Motor neuron (in vitro differentiated cells): ENCODE measurements around the gene POTEI. TPM values are rescaled to one million over a fixed set of nuclear protein-coding genes. Genes with fewer than 3 reads are reported as not detected.
A peak's percentile ranks its signal among the peaks of the same experiment; 100 is the strongest.
"Not testable (repeated sequence)": the region's sequence is repeated elsewhere in the genome, so short reads cannot be mapped to it uniquely, and the experiment has no call there.

ENCODE experiments used
- ATAC-seq, 8 experiments: fragments of 200-7000 bp; cut with Tn5 transposase; replicated peaks in 6 of 8; 2 replicates each; pipeline ENCODE4 v1.8.0; 2021; ENCODE audit warnings: mild to moderate bottlenecking in 8 of 8, moderate library complexity in 8 of 8
- H3K27ac ChIP-seq, 2 donors: fragments of 250-450 bp; sonication (Bioruptor Pico); 2 replicates each; pipeline ENCODE4 v1.9.0; 2021; ENCODE audit warnings: antibody characterized with exemption in 2 of 2, mild to moderate bottlenecking in 2 of 2, moderate library complexity in 1 of 2
- H3K4me1 ChIP-seq, 2 donors: fragments of 250-450 bp; sonication (Bioruptor Pico); replicated peaks in 1 of 2; 2 replicates each; pipeline ENCODE4 v1.6.1; 2021; ENCODE audit warnings: antibody characterized with exemption in 2 of 2, mild to moderate bottlenecking in 2 of 2, moderate library complexity in 1 of 2
- H3K4me3 ChIP-seq, 5 donors: fragments of 250-450 bp; sonication (Bioruptor Pico); 2 replicates each; pipeline ENCODE4 v1.9.0; 2021; ENCODE audit warnings: antibody characterized with exemption in 5 of 5, mild to moderate bottlenecking in 5 of 5, moderate library complexity in 4 of 5
- WGBS, 10 experiments: fragments of 450-650 bp; shearing (Covaris generic); methylation state at CpG; one replicate each; pipeline ENCODE4 v1.0.0; 2022; 5-methylcytosine and 5-hydroxymethylcytosine counted together
- in situ Hi-C, 9 experiments: fragments of 400-800 bp; cut with MboI; loops; one replicate each; pipeline ENCODE4 v1.15.0; 2021; ENCODE audit warnings: low sequenced_read_pairs in 9 of 9, low pct_unique_long_range_greater_than_20kb in 2 of 9; ENCODE audit not compliant: unreplicated experiment in 9 of 9
- total RNA-seq, 8 experiments: library from RNA; unstranded; fragments of 300-600 nt; gene quantifications; 2 replicates each; pipeline versions ENCODE4 v1.2.3 to v1.2.4, GENCODE V29; 2022

Gene POTEI
- total RNA-seq, 8 experiments from 2014 or later: 0.08 to 2.7 (median 0.11) TPM

DNA sequence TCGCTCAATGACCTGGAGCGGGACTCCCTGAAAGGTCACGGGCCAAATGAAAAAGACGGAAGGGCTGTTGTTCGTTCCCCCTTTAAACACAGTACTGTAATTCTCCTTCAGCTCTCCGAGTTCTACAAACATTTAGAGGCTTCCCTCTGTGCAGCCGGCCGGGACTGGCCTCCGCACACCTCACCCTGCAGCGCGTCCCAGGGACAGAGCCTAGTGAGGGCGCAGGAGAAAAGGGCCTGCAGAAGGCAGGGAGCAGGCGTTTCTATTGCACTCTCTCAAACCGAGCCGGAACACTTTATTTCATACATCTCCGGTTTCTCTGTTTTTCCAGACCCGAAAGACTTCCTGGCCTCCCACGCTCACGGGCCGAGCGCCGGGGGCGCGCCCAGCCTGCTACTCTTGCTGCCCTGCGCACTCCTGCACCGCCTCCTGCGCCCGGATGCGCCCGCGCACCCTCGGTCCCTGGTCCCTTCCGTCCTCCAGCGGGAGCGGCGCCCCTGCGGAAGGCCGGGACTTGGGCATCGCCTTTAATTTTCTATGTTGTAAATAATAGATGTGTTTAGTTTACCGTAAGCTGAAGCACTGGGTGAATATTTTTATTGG is 18.3 kb upstream of the POTEI start:
- no CpG with 5 or more reads among the region's 40 CpGs for WGBS, 10 experiments
- H3K4me1 ChIP-seq, H3K4me3 ChIP-seq, H3K27ac ChIP-seq, in situ Hi-C loops: not testable (repeated sequence)
- ATAC-seq: peak in 7 of 8 experiments; percentile 11 to 66 (median 52)

DNA sequence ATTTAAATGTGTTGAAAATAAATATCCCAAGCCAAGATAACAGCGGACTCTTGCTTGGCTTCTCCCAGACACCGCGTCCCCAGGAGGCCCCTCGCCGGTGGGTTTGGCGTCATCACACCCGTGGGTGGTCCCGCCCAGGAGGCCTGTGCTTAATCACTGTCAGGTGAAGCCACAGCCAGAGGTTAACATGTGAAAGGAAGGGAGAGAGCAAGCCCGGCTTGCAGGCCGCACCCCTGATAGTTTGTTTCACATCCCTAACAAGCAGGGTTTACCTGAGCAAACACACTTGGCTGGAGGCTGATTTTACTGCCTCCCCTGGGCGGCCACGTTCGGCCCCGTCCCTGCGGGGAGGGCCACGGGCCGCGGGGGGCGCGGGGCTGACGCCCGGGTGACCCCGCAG is 13.3 kb upstream of the POTEI start:
- H3K4me3 ChIP-seq, in situ Hi-C loops, H3K27ac ChIP-seq, H3K4me1 ChIP-seq: not testable (repeated sequence)
- WGBS, 10 experiments: no CpG with 5 or more reads among the region's 23 CpGs
- ATAC-seq: peak in 6 of 8 experiments; percentile 28 to 88 (median 84)

DNA sequence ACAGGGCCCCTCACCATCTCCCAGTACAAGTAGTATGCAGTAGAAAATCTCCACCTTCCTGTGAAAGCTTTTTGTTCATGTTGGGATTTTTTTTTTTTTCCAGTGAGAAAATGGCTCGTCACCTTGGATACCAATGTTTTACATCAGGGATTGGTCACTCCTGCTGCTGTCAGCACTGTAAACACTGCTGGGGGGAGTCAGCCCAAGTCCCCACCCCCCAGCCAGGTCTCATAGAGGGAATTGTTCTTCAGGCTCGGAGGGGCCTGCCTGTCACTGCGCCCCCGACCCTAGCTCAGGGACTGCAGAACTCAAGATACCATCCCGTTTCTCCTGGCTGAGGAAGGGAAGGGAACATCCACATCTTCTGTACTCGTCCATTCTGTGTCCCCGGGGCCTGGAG is 11.9 kb upstream of the POTEI start, which contains the start of gene CFC1B:
CFC1B (plus strand) TSS at position 231 of the 400 bp plus-strand sequence. CDS start 263 bp downstream, outside the sequence.
- H3K27ac ChIP-seq, H3K4me3 ChIP-seq, in situ Hi-C loops, H3K4me1 ChIP-seq: not testable (repeated sequence)
- peak in 5 of 8 experiments; percentile 65 to 78 (median 72) for ATAC-seq
- WGBS, 10 experiments: no CpG with 5 or more reads among the region's 7 CpGs

DNA sequence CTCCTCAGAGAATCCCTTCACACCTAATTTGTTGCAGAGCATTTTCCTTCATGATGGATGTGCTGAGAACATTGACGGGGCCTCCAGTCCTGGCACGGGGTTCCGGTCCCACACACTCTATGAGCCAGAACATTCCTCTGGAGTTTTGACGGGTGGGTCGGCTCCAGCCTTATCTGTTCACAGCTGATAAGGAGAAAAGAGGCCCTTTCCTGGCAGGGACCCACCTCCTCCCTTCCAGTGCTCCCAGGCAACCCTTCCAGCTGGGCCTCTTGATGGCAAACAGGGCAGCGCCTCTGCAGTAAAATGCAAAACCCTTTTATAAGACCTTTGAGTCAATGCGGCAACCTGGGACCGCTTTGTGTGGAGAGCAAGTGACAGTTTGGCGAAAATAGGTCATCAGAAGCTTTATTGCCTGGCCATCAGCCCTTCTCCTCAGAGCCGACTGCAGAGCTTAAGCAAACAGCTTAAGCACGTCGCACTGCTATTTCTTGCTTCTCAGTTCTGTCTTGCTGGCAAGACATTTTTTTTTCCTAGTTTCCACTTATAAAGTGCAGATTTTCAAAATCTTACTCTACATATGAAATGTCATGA is 9.5 kb upstream of the POTEI start:
- H3K27ac ChIP-seq, in situ Hi-C loops, H3K4me1 ChIP-seq, H3K4me3 ChIP-seq: not testable (repeated sequence)
- WGBS, 10 experiments: no CpG with 5 or more reads among the region's 12 CpGs
- ATAC-seq: peak in 4 of 8 experiments; percentile 7 to 52 (median 35)

DNA sequence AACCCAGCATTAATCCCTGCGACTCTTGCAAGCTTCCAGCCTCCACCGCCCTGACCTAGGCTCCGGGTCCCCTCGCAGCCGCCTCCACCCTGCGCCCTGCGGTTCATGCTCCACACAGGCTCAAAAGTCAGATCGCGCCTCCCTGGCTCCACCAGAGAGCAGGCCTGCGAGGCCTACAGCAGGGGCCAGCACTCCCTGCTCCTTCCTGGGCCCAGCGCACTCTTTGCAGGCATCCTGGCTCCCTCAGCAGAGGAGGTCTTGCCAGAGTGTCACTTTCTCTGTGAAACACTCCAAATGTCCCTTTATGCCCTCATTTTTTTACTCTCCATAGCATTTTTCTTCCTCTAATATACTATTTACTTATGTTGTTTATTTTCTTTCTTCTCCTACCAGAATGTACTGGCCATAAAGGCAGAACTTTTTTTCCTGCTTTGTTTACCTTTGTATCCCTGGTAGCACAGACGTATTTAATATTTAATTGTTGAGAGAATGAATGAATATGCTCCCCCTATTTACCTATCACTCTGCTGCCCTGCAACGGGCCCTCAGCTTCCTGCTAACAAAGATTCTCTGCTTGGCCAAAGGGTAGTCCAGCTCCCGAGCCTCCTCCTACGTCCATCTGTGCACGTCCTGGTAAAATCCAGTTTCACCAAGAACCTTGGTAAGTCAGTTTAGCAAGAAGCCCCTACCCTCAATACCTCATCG is 2.8 kb upstream of the POTEI start:
- H3K4me1 ChIP-seq, H3K27ac ChIP-seq, in situ Hi-C loops, H3K4me3 ChIP-seq: not testable (repeated sequence)
- no CpG with 5 or more reads among the region's 17 CpGs for WGBS, 10 experiments
- ATAC-seq: peak; percentile 27 to 94 (median 50)

DNA sequence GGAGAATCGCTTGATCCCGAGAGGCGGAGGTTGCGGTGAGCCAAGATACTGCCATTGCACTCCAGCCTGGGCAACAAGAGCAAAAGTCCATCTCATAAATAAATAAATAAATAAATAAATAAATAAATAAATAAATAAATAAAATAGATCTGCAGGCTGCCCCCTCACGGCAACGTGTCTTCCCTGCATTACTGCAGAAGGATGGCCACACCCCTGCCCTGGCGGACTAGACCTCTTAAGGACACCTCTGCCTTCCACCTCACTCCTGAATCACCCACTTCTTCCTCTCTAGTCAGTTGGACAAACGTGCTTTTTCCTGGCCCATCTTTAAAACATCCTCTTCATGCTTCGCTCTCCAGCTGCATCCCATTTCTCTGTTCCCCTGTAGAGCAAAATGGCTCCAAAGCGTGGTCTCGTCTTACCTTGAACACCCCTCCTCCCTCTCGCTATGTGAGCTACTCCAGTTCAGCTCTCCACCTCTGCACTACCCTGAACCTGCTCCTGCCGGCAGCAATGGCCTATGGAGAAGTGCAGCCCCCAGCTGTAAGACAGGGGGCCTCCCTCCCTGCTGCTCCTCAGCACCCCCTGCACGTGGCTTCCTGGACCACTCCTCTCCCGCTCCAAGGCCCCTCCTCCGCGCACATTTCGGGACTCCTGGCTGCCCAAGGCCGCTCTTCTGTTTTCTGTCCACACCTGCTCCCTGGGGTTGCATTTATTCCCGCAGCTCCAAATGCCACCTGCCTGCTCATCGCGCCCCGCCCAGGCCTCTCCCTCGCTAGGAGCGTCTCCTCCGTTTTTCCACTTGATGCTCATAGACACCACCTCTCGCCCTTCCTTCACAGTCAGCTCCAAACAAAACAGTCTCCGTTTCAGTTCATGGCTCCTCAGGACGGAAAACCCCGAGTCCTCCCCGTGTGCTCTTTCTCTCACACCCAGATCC is 1.9 kb upstream of the POTEI start:
- ATAC-seq: peak in 3 of 8 experiments; percentile 9 to 67 (median 23)

DNA sequence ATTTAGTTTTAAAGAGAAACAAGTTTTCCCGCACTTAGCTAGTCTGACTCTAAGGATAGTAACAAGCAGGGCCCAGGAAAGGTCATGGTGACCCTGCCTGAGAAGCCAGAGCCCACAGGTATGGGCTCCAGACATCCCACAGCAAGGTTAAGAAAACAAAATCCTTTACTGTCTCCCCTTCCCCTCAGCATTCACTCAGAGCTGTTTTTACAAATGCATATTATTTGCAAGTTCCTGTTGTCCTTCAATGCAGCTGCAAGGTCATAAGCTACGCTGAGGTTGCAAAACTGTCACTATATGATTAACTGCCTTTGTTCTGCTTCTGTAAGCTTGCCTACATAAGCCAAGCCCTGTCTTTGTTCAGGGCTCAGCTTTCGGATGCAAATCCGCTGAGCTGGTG is 18.1 kb downstream of the POTEI start:
- in situ Hi-C loops, H3K27ac ChIP-seq, H3K4me1 ChIP-seq, H3K4me3 ChIP-seq: not testable (repeated sequence)
- ATAC-seq: peak in 3 of 8 experiments; percentile 48 to 56 (median 56)
- no CpG with 5 or more reads among the region's 4 CpGs for WGBS, 10 experiments

More for the DNA sequence above, 1.9 kb upstream of the POTEI start:
- WGBS, 10 experiments: no CpG with 5 or more reads among the region's 31 CpGs
- H3K27ac ChIP-seq, H3K4me1 ChIP-seq, in situ Hi-C loops, H3K4me3 ChIP-seq: not testable (repeated sequence)

DNA sequence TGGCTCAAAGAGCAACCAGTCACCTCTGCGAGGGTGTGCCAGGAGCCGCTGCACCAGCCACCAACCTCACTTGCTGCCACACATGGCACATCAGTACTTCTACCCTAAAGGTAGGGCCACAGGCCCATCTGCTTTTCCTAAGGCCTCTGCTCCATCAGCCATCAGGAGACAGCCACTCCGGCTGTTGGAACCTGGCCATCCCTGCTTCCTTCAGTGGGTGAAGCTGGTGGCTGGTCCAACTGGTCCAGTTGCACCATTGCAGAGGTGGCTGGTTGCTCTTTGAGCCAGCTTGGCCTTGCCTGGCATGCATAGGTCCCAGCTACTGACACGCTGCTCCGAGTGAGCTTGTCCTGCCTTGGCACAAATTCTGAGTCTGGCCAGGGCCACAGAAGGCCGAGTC is 53.7 kb downstream of the POTEI start:
- H3K4me1 ChIP-seq, H3K4me3 ChIP-seq, H3K27ac ChIP-seq, in situ Hi-C loops, ATAC-seq: not testable (repeated sequence)
- no CpG with 5 or more reads among the region's 6 CpGs for WGBS, 10 experiments

DNA sequence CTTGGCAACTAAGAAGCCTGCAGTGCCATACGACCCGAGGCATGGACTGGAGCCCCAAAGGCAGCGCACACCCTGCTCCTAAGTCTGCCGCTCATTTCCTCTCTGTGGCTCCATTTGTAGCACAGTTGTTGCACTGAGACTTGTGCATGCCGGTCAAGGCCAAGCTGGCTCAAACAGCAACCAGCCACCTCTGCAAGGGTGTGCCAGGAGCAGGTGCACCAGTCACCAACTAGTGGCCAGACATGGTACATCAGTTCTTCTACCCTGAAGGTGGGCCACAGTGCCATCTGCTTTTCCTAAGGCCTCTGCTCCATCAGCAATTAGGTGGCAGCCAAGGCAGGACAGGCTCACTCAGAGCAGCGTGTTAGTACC is 54.4 kb downstream of the POTEI start:
- no CpG with 5 or more reads among the region's 6 CpGs for WGBS, 10 experiments
- in situ Hi-C loops, H3K27ac ChIP-seq, H3K4me3 ChIP-seq, ATAC-seq, H3K4me1 ChIP-seq: not testable (repeated sequence)

DNA sequence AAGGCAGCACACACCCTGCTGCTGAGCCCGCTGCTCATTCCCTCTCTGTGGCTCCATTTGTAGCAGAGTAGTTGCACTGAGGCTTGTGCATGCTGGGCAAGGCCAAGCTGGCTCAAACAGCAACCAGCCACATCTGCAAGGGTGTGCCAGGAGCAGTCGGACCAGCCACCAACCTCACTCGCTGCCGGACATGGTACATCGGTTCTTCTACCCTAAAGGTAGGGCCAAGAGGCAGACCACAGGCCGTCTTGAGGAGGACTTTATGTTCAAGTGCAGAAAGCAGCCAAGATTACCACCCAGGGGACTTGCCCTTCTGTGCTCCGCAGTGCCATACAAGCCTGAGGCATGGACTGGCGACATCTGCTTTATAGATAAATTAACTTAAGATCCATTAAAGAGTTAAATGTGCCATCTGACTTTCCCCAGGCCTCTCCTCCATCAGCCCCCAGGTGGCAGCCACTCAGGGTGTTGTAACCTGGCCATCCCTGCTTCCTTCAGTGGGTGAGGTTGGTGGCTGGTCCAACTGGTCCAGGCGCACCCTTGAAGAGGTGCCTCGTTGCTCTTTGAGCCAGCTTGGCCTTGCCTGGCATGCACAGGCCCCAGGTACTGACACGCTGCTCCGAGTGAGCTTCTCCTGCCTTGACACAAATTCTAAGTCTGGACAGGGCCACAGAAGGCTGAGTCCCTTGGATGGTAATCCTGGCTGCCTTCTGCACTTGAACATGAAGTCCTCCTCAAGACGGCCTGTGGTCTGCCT is 55.0 kb downstream of the POTEI start:
- 70 to 73% methylated on average over 2 of the region's 13 CpGs; no CpG with 5 or more reads in 8 of the 10 experiments for WGBS, 10 experiments
- in situ Hi-C loops, H3K27ac ChIP-seq, ATAC-seq, H3K4me3 ChIP-seq, H3K4me1 ChIP-seq: not testable (repeated sequence)

DNA sequence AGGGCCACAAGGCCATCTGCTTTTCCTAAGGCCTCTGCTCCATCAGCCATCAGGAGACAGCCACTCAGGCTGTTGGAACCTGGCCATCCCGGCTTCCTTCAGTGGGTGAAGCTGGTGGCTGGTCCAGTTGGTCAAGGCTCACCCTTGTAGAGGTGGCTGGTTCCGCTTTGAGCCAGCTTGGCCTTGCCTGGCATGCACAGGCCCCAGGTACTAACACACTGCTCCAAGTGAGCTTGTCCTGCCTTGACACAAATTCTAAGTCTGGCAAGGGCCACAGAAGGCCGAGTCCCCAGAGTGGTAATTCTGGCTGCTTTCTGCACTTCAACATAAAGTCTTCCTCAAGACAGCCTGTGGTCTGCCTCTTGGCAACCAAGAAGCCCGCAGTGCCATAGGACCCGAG is 56.2 kb downstream of the POTEI start:
- H3K27ac ChIP-seq, in situ Hi-C loops, H3K4me3 ChIP-seq, ATAC-seq, H3K4me1 ChIP-seq: not testable (repeated sequence)
- WGBS, 10 experiments: no CpG with 5 or more reads among the region's 5 CpGs

DNA sequence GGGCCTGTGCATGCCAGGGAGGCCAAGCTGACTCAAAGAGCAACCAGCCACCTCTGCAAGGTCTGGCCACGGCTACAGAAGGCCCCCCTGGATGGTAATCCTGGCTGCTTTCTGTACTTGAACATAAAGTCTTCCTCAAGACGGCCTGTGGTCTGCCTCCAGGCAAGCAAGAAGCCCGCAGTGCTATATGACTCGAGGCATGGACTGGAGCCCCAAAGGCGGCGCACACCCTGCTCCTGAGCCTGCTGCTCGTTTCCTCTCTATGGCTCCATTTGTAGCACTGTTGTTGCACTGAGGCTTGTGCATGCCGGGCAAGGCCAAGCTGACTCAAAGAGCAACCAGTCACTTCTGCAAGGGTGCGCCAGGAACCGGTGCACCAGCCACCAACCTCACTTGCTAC is 57.3 kb downstream of the POTEI start:
- H3K4me3 ChIP-seq, H3K4me1 ChIP-seq, H3K27ac ChIP-seq, ATAC-seq, in situ Hi-C loops: not testable (repeated sequence)
- no CpG with 5 or more reads among the region's 10 CpGs for WGBS, 10 experiments
